ENCODE results near the gene CSMD2.

Gene CSMD2

DNA sequence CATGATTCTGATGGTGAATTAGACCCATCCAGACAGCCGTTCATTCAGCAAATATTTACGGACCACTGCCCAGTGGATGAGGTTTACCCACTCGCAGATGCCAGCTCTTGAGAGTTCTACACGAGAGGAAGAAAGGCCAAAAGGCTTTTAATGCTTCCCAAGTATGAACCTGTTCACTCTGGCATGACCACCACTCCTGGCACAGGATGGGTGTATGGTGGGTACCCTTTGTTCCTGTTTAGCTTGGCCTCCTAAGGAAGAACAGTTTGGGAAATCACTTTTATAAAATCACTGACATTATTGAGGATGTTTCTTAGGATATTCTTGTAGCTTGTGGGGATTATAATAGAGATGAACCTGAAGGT lies 233.9 kb downstream of the CSMD2 start:
- H3K4me1 Mint-ChIP-seq = no peaks in the 10 kb centered on the region
- H3K9me3 Mint-ChIP-seq = no peaks in the 10 kb centered on the region
- DNase-seq = no peak
- H3K27me3 Mint-ChIP-seq = no peaks in the 10 kb centered on the region
- H3K27ac Mint-ChIP-seq = no peak overlapping the region
- CTCF ChIA-PET = no interaction called here
- H3K36me3 Mint-ChIP-seq = no peaks in the 10 kb centered on the region
- H3K4me3 Mint-ChIP-seq = no peak overlapping the region

DNA sequence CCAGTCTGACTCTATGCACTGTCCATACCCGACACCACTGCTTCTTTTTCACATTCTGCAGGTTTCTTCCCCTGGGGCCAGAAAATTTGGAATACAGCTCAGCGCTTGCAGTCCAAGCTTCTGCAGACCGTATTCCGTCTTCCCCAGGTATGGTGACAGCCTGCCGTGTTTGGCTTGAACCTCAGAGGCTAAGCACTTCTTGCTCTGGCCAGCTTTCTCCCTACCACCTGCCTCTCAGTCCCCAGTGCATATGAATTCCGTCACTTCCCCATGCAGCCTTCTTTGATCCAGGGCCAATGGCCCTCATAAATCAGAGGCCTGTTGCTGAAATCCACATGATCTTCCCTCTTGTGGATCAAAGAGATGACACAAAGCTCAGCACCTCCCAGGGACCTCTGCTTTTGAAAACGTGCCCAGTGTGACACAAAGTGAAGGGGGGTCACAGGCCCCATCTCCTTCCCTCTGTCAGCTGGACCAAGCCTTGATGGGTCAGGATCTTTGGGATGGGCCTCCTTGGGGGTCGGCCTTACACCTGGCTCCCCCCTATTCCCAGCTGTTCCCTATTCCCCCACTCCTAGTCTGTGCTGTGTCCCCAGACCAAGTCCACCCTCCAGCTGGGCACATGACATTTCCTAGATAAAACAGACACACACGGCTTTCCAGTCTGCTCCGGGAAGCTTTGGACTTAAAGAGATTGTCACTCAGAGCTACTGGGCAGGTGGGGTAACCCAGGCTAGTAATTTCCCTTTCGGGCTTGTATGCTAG lies 234.5 kb downstream of the CSMD2 start:
- H3K27me3 Mint-ChIP-seq = no peaks in the 10 kb centered on the region
- no peak overlapping the region for H3K4me3 Mint-ChIP-seq
- H3K36me3 Mint-ChIP-seq = no peaks in the 10 kb centered on the region
- H3K27ac Mint-ChIP-seq = no peak overlapping the region
- no peaks in the 10 kb centered on the region for H3K4me1 Mint-ChIP-seq
- no peak for DNase-seq
- CTCF ChIA-PET = no interaction called here
- no peaks in the 10 kb centered on the region for H3K9me3 Mint-ChIP-seq

DNA sequence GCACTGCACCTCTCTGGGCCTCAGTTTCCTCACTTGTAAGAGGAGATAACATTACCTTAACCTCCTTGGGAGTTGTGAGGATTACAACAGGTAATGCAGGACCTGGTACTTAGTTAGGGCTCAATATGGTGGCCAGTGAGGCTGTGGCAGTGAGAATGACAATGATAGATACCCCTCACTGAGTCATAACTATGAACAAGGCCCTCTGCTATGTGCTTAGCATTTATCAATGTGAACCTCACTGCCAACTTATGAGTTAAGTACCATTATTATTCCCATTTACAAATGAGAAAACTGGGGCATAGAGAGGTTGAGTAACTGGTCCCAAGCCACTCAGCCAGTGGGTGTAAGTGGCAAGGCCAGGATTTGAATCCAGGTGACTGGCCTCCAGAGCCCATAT lies 236.8 kb downstream of the CSMD2 start:
- Mint-ChIP-seq H3K9me3 (no peaks in the 10 kb centered on the region), H3K4me1 (no peaks in the 10 kb centered on the region), H3K27me3 (no peaks in the 10 kb centered on the region), H3K36me3 (no peaks in the 10 kb centered on the region), H3K27ac (no peak overlapping the region), H3K4me3 (no peak overlapping the region)
- DNase-seq = no peak
- CTCF ChIA-PET = no interaction called here

DNA sequence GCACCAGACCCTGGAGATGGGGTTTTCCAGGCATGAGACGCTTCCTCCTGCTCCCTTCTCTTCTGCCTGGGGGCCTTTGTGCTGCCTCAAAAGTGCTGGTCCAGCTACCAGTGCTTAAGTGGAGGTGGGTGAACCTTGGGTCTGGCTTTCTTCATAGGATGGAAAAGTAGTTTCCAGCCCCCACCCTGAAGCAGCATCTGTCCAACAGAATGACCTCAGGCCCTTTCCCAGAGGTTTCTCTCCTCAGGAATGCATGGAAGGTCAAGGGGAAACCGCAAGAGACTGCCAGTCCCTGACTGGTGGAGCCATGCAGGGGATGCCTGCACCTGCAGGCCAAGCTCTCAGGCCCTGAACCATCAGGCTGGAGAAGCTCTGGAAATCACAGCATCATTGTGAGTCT lies 237.3 kb downstream of the CSMD2 start:
- CTCF ChIA-PET = no interaction called here
- Mint-ChIP-seq H3K36me3 (no peaks in the 10 kb centered on the region), H3K27ac (no peak overlapping the region), H3K4me3 (no peak overlapping the region), H3K9me3 (no peaks in the 10 kb centered on the region), H3K4me1 (no peaks in the 10 kb centered on the region), H3K27me3 (no peaks in the 10 kb centered on the region)
- DNase-seq = no peak

DNA sequence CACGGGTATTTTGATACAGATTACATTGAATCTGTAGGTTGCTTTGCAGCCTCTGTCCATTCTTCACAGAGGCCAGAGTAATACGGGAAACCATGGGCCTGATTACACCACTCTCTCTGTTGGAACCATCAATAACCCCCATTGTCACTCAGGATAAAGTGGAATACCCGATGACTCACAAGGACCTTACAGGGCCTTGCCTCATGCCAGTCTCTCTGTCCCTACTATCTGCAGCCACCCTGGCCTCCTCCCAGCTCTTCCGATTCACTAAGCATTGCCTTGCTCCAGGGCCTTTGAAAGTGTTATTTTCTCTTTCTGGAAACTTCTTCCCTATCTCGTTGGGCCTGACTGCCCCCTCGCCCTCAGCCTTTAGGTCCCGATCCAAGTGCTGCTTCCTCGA lies 239.4 kb downstream of the CSMD2 start:
- H3K4me3 Mint-ChIP-seq = no peak overlapping the region
- H3K27ac Mint-ChIP-seq = no peak overlapping the region
- DNase-seq = no peak
- peaks cover 4% of the 10 kb centered on the region for H3K27me3 Mint-ChIP-seq
- CTCF ChIA-PET = no interaction called here
- H3K4me1 Mint-ChIP-seq = no peaks in the 10 kb centered on the region
- H3K36me3 Mint-ChIP-seq = no peaks in the 10 kb centered on the region
- no peaks in the 10 kb centered on the region for H3K9me3 Mint-ChIP-seq

DNA sequence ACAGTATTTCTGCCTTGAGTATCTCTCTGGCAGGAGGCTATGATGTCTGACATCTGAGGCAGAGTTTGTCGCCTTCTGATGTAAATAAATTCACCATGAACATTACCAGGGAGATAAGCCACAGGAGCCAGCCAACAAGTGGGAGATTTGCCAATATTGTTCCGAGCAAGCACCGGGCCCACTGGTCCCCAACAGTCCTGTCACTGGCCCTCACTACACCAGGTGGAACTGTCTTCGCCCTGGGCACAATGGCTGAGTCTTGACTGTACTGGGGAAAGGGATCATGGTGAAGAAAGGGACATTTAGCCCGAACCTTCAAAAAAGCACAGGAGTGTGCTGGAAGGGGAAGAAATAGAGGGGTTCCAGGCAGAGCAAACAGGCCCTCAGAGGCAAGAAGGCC lies 243.7 kb downstream of the CSMD2 start:
- Mint-ChIP-seq H3K9me3 (no peaks in the 10 kb centered on the region), H3K4me1 (no peaks in the 10 kb centered on the region), H3K4me3 (no peak overlapping the region), H3K27me3 (peaks cover 4% of the 10 kb centered on the region), H3K27ac (no peak overlapping the region), H3K36me3 (no peaks in the 10 kb centered on the region)
- CTCF ChIA-PET = no interaction called here
- no peak for DNase-seq

DNA sequence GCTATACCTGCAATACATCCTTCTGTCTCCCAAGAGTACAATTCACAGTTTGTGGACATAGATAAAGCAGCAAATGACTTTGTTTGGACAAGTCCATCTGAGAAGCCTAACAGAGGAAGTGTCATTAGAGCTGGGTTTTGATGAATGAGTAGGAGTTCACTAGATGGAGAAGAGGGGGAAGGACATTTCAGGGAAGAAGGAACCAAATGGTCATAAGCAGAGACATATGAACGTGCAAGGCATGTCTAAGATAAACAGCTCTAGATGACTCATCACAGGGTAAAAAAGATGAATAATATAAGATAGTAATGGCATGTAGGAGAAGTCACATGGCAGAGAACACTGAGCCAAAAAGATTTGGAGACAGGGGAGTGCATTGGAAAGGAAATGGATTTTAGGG lies 246.7 kb downstream of the CSMD2 start:
- no peak for DNase-seq
- Mint-ChIP-seq H3K27me3 (peaks cover 4% of the 10 kb centered on the region), H3K4me3 (no peak overlapping the region), H3K4me1 (no peaks in the 10 kb centered on the region), H3K27ac (no peak overlapping the region), H3K9me3 (no peaks in the 10 kb centered on the region), H3K36me3 (no peaks in the 10 kb centered on the region)
- CTCF ChIA-PET = no interaction called here

DNA sequence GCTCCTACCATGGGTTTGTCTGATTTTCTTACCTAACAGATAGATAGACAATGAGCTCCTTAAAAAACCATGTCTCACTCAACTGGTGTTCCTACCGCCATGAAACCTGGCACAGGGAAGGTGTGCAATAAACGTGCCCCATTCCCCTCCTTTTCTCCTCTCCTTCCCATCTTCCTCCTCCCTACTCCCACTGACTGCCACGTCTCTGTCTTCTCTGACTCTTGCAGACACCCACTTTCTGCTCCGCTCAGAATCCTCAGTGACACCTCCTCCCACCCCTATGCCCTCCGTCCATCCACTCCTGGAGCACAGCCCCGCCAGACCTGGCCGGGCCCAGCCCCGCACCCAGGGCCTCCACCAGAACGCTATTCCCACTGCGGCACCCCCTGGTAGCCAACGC lies 248.2 kb downstream of the CSMD2 start:
- H3K36me3 Mint-ChIP-seq = no peaks in the 10 kb centered on the region
- H3K27ac Mint-ChIP-seq = no peak overlapping the region
- no peaks in the 10 kb centered on the region for H3K9me3 Mint-ChIP-seq
- no peak for DNase-seq
- CTCF ChIA-PET = no interaction called here
- H3K27me3 Mint-ChIP-seq = peaks cover 7% of the 10 kb centered on the region
- no peak overlapping the region for H3K4me3 Mint-ChIP-seq
- no peaks in the 10 kb centered on the region for H3K4me1 Mint-ChIP-seq

DNA sequence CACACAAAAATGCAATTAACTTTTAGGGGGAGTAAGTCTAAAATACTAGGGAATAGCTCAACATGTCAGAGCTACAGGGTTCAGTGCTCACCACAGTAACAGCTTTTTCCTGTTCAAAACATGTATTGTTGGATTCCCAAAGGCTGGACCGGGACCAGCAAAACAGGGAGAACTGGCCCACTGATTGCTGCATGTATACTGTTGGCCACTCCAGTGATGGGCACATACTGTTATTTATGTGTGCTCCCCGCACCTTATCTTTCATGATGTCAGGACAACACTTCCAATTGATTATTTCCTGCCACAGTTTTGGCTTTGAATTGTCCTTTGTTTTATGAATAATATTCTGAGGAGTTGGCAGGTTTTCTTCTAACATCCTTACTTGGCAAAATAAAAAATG lies 250.5 kb downstream of the CSMD2 start:
- DNase-seq = no peak
- no peak overlapping the region for H3K4me3 Mint-ChIP-seq
- CTCF ChIA-PET = no interaction called here
- no peak overlapping the region for H3K27ac Mint-ChIP-seq
- no peaks in the 10 kb centered on the region for H3K9me3 Mint-ChIP-seq
- peaks cover 10% of the 10 kb centered on the region for H3K27me3 Mint-ChIP-seq
- H3K4me1 Mint-ChIP-seq = no peaks in the 10 kb centered on the region
- no peaks in the 10 kb centered on the region for H3K36me3 Mint-ChIP-seq

DNA sequence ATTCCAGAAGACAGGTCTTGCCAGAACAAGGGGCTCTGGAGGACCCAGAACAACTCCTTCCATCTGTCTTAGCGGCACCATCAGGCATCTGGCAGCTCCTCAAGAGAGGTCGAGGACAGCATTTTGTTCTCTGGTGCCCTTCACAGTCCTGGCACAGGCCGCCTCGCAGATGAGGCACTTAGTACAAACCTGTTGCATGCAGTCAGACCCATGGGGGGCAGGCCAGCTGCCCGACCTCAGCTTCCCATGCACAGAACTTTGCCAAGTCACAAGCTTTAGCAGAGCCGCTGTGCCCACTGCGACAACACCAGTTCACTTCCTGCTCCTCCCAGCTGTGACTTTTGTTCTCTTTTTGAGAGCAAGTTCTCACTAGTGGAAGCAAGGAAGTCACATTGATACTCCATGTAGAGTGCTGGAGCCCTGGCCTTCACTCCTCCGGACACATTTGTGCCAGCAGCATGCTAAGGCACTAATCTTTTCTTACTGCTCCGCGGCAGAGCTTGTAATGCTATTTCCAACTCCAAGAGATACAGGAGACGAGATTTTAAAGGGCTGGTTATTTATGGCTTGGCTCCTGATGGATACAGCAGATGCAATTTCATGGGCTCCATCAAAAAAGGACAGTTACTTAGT lies 256.6 kb downstream of the CSMD2 start:
- H3K9me3 Mint-ChIP-seq = no peaks in the 10 kb centered on the region
- H3K36me3 Mint-ChIP-seq = no peaks in the 10 kb centered on the region
- CTCF ChIA-PET = interaction anchor here (0.7 kb wide), 1 partner anchor 173 kb away, joined by 3 read pairs; no protein-coding TSS in a partner anchor
- peaks cover 10% of the 10 kb centered on the region for H3K27me3 Mint-ChIP-seq
- H3K27ac Mint-ChIP-seq = no peak overlapping the region
- no peaks in the 10 kb centered on the region for H3K4me1 Mint-ChIP-seq
- no peak overlapping the region for H3K4me3 Mint-ChIP-seq
- DNase-seq = no peak

DNA sequence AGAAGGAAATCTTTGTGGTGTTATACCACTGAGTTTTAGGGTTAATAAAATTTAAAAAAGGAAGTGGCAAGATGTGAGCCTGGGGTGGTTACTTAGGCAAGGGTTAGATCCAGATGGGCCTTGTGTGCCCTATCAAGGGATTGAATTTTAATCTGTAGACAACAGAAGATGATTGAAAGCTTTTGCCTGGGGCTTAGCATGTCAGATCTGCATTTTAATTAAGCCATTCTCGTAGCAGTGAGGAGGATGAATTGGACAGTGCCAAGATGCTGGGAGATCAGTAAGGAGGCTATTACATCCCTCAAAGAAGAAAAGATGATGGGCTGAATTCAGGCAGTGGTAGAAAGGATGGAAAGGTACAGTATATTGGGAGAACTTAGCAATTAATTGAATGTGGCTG lies 258.9 kb downstream of the CSMD2 start:
- CTCF ChIA-PET = no interaction called here
- no peak overlapping the region for H3K4me3 Mint-ChIP-seq
- H3K4me1 Mint-ChIP-seq = no peaks in the 10 kb centered on the region
- H3K36me3 Mint-ChIP-seq = no peaks in the 10 kb centered on the region
- no peaks in the 10 kb centered on the region for H3K9me3 Mint-ChIP-seq
- DNase-seq = no peak
- no peak overlapping the region for H3K27ac Mint-ChIP-seq
- H3K27me3 Mint-ChIP-seq = peaks cover 12% of the 10 kb centered on the region

DNA sequence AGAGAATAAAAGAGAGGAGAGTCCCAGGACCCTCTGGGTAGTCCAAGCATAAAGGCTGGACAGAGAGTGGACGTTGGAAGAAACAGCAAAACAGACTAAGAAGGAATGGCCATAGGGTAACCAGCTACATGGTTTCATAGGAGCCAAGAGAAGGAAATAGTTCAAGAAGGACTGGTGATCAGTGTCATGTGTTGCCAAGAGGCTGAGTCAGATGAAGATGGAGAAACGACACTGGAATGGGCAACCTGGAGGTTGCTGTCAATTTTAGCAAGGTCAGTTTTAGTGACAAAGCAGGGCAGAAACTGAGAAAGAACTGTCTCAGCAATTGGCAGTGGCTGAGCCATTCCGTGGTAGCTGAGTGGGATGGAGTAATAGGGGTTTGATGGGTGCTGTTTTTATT lies 259.8 kb downstream of the CSMD2 start:
- H3K4me1 Mint-ChIP-seq = no peaks in the 10 kb centered on the region
- no peak for DNase-seq
- no peaks in the 10 kb centered on the region for H3K36me3 Mint-ChIP-seq
- H3K27me3 Mint-ChIP-seq = peaks cover 12% of the 10 kb centered on the region
- CTCF ChIA-PET = no interaction called here
- no peaks in the 10 kb centered on the region for H3K9me3 Mint-ChIP-seq
- no peak overlapping the region for H3K27ac Mint-ChIP-seq
- no peak overlapping the region for H3K4me3 Mint-ChIP-seq

DNA sequence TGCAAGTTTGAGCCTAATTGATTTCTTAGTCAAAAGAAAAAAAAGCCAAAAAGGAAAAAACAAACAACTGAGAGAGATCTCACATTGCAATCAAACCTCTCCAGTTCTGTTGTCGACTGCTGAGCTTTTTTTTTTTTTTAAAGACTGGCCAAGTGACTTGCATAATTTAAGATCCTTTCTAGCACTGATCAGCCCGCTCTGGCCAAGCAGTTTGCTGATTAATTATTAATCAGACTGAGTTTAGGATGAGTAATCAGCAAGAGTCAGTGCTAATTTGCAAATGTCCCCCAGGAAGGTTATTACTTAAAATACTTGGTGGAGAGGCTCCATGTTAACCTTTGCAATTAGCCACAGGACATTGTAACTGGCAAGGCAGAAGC lies 261.8 kb downstream of the CSMD2 start:
- no peak overlapping the region for H3K4me3 Mint-ChIP-seq
- CTCF ChIA-PET = no interaction called here
- no peaks in the 10 kb centered on the region for H3K9me3 Mint-ChIP-seq
- peaks cover 11% of the 10 kb centered on the region for H3K27me3 Mint-ChIP-seq
- no peak overlapping the region for H3K27ac Mint-ChIP-seq
- H3K4me1 Mint-ChIP-seq = no peaks in the 10 kb centered on the region
- H3K36me3 Mint-ChIP-seq = no peaks in the 10 kb centered on the region
- DNase-seq = no peak

DNA sequence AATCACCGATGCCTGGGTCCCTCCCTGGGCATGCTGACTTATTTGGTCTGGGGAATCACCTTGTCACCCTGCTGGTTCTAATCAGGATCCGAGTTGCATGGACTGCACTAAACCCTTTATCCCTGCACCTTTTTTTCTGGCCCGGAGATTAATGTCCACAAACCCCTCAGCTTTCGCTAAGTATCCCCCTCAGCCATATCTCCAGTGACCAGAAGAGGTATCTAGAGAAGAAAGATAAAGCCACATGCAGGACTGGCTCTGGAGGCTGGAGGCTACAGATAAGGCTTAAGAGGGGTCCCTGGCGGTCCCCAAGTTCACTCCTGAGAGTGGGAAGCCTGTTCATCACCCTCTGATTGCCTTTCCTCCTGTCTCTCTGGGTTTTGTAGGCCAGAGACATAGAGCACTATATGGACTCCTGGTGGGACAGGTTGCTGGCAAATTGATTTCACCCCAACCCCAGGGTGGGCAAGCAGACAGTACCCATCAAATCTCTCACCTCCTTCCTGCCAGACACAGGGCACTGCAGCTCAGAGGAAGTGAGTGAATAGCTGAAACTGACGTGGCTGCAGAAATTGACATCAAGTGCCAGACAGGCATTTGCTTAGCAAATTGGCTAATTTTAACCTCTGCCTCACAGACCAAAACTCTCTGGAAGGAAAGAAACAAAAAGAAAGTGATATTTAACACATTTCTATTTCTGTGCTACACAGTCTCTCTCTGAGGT lies 262.4 kb downstream of the CSMD2 start:
- no peak overlapping the region for H3K4me3 Mint-ChIP-seq
- H3K4me1 Mint-ChIP-seq = no peaks in the 10 kb centered on the region
- no peak overlapping the region for H3K27ac Mint-ChIP-seq
- CTCF ChIA-PET = no interaction called here
- peaks cover 11% of the 10 kb centered on the region for H3K27me3 Mint-ChIP-seq
- H3K36me3 Mint-ChIP-seq = no peaks in the 10 kb centered on the region
- H3K9me3 Mint-ChIP-seq = no peaks in the 10 kb centered on the region
- no peak for DNase-seq

DNA sequence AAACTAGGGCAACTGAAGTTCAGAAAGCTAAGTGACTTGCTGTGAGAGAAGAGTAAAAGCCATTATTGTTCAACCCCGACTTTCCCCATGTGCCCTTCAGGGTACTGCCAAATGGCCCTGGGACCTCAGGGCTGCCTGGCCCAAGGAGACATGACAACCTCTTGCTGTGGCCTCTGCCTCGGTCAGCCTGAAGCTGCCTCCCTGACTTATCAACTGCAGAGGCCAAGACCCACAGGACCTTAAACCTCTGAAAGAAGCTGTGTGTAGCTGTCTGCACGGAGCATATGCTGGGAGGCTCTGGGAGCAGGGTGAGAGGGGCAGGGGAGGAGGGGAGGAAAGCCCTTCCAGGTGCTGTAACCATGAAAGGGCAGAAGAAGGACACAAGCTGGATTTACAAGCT lies 265.3 kb downstream of the CSMD2 start:
- no peak for DNase-seq
- no peaks in the 10 kb centered on the region for H3K36me3 Mint-ChIP-seq
- CTCF ChIA-PET = no interaction called here

More for the DNA sequence above, 265.3 kb downstream of the CSMD2 start:
- H3K27ac Mint-ChIP-seq = no peak overlapping the region
- H3K9me3 Mint-ChIP-seq = no peaks in the 10 kb centered on the region
- peaks cover 11% of the 10 kb centered on the region for H3K27me3 Mint-ChIP-seq
- no peak overlapping the region for H3K4me3 Mint-ChIP-seq
- no peaks in the 10 kb centered on the region for H3K4me1 Mint-ChIP-seq
